Activated naive CD4-positive, alpha-beta T cell treated with anti-CD3 and anti-CD28 coated beads, Interleukin-2, amount 50 U/mL, for 16 hours (primary cell): Measurements from ENCODE around the gene NAA10.

Experiments used
- DNase-seq: peaks from one replicate; pipeline ENCODE4 v3.0.0-alpha.2; 2020

The NAA10 gene

GRCh38 chrX:153882557-153882956 is 52.3 kb downstream of the NAA10 start:
- DNase-seq, result no peak

DNA sequence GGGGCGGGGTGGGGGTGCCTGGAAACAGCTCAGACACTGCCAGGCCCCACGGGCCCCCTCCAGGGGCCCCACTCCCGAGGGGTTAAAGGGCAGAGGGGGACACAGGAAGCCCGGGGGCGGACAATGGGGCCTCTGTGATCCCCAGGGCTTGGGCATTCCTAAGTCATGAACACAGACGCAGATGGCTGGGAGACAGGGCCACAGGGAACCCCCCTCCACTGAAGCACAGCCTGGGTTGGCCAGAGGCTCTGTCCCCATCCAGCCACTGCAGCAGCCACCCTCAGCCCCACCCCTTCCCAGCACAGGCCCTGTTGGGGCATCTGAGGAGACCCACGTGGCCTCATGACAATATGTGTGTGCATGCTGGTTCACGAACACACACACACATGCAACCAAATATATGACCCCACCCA is 52.7 kb downstream of the NAA10 start:
- no peak for DNase-seq

DNA sequence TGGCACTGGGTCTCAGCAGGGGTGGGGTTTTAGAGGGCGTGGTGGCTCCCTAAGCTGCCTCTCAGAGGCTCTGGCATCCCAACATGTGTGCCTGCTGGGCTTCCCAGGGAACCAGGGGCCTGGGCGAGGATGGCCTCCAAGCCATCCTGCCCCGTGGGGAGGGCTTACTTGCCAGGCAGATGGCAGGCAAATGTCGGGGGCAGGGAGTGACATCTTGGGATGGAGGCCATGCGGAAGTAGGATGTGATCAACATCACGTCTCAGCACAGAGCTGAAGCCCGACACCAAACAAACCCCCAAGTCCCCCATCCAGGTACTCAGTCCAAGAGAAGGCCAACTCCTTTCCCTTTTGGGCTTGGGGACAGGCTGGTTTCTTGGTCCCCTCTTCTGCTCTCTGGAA is 53.6 kb downstream of the NAA10 start:
- no peak for DNase-seq

DNA sequence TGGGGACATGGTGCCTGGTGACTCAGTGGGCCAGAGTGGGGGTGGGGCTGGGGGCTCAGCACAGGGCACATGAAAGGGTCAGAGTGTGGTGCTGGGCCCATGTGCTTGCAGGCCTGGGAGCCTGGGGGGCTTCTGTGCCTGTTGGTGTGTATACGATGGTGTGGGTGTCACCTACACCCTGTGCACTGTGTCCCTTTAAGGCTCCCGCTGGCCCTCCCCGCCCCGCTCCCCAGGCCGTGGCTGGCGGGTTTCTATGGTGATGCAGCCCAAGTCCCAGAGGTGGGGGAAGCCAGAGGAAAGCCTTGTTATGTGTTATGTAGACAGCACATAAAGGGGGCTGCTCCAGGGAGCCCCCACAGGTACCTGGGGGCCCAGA is 54.4 kb downstream of the NAA10 start:
- DNase-seq, result no peak

GRCh38 chrX:153879741-153880439 is 54.9 kb downstream of the NAA10 start:
- DNase-seq, result no peak
